Neuronal stem cell (in vitro differentiated cells): ENCODE measurements around the gene ENPP6.

Experiments used
- DNase-seq: peaks from one replicate; pipeline ENCODE4 v3.0.0-alpha.2; 2013; ENCODE audit warnings: low spot score
- H2AFZ ChIP-seq: one replicate; pipeline ENCODE4 v1.6.1; 2013; ENCODE audit warnings: mild to moderate bottlenecking, low read length, inconsistent platforms
- H2AK5ac ChIP-seq: 2 replicates; pipeline ENCODE4 v1.6.1; 2013; ENCODE audit warnings: low read depth, mild to moderate bottlenecking, inconsistent platforms, low read length, moderate library complexity, mixed read lengths
- H2BK120ac ChIP-seq: 2 replicates; pipeline ENCODE4 v1.6.1; 2013; ENCODE audit warnings: low read depth, mild to moderate bottlenecking, inconsistent platforms, low read length, moderate library complexity, mixed read lengths
- H2BK12ac ChIP-seq: one replicate; pipeline ENCODE4 v1.6.1; 2013; ENCODE audit warnings: low read length, inconsistent platforms
- H2BK15ac ChIP-seq: 2 replicates; pipeline ENCODE4 v1.6.1; 2013; ENCODE audit warnings: mild to moderate bottlenecking, low read length, inconsistent platforms, mixed read lengths
- H2BK5ac ChIP-seq: one replicate; pipeline ENCODE4 v1.6.1; 2013; ENCODE audit warnings: inconsistent platforms, mild to moderate bottlenecking, low read length, moderate library complexity
- H3K14ac ChIP-seq: one replicate; pipeline ENCODE4 v1.6.1; 2013; ENCODE audit warnings: low read length, inconsistent platforms
- H3K18ac ChIP-seq: 2 replicates; pipeline ENCODE4 v1.6.1; 2013; ENCODE audit warnings: low read length, inconsistent platforms
- H3K23ac ChIP-seq: 2 replicates; pipeline ENCODE4 v1.6.1; 2013; ENCODE audit warnings: low read depth, mild to moderate bottlenecking, mixed read lengths, low read length, inconsistent platforms; ENCODE audit not compliant: poor library complexity
- H3K27ac ChIP-seq: replicated peaks from 3 replicates; pipeline ENCODE4 v1.5.1; 2013; ENCODE audit warnings: low read length, inconsistent platforms
- H3K27me3 ChIP-seq, 3 experiments: 2 replicates each; pipeline ENCODE4 v1.6.1; 2013; ENCODE audit warnings: low read length in 3 of 3, mild to moderate bottlenecking in 2 of 3, inconsistent platforms in 1 of 3, low read depth in 1 of 3, mixed read lengths in 1 of 3, moderate library complexity in 1 of 3; ENCODE audit not compliant: control insufficient read depth in 3 of 3, insufficient read depth in 3 of 3
- H3K36me3 ChIP-seq, 2 donors: replicated peaks in 1 of 2; 2 replicates each; pipeline ENCODE4 v1.6.1; 2013; ENCODE audit warnings: low read length in 2 of 2; ENCODE audit not compliant: control insufficient read depth in 2 of 2, insufficient read depth in 2 of 2
- H3K4ac ChIP-seq: 2 replicates; pipeline ENCODE4 v1.6.1; 2013; ENCODE audit warnings: inconsistent platforms, mild to moderate bottlenecking, low read length, moderate library complexity
- H3K4me1 ChIP-seq, 2 donors: 1 replicate in 1 of 2; 2 replicates in 1 of 2; pipeline ENCODE4 v1.6.1; 2013; ENCODE audit warnings: low read length in 2 of 2, low read depth in 1 of 2; ENCODE audit not compliant: control insufficient read depth in 2 of 2, insufficient read depth in 1 of 2
- H3K4me2 ChIP-seq: one replicate; pipeline ENCODE4 v1.6.1; 2013; ENCODE audit warnings: mild to moderate bottlenecking, low read length, inconsistent platforms; ENCODE audit not compliant: insufficient read depth, poor library complexity, severe bottlenecking
- H3K4me3 ChIP-seq, 2 donors: 2 replicates each; pipeline ENCODE4 v1.5.1; 2013; ENCODE audit warnings: low read length in 2 of 2, mild to moderate bottlenecking in 2 of 2, inconsistent platforms in 1 of 2, moderate library complexity in 1 of 2
- H3K79me1 ChIP-seq: one replicate; pipeline ENCODE4 v1.6.1; 2013; ENCODE audit warnings: low read depth, mild to moderate bottlenecking, inconsistent platforms, low read length, moderate library complexity
- H3K9ac ChIP-seq: one replicate; pipeline ENCODE4 v1.6.1; 2013; ENCODE audit warnings: mild to moderate bottlenecking, low read depth, low read length, inconsistent platforms; ENCODE audit not compliant: poor library complexity
- H3K9me3 ChIP-seq, 2 donors: replicated peaks in 1 of 2; 2 replicates each; pipeline versions ENCODE3 to v1.6.1; 2013; ENCODE audit warnings: low read length in 2 of 2, mild to moderate bottlenecking in 2 of 2, inconsistent platforms in 1 of 2, low read depth in 1 of 2, mixed read lengths in 1 of 2, moderate library complexity in 1 of 2; ENCODE audit not compliant: control insufficient read depth in 2 of 2, insufficient read depth in 1 of 2
- H4K8ac ChIP-seq: one replicate; pipeline ENCODE4 v1.6.1; 2013; ENCODE audit warnings: low read depth, mild to moderate bottlenecking, inconsistent platforms, low read length, moderate library complexity
- H4K91ac ChIP-seq: one replicate; pipeline ENCODE4 v1.6.1; 2013; ENCODE audit warnings: low read length, low read depth, mild to moderate bottlenecking, inconsistent platforms; ENCODE audit not compliant: poor library complexity
- WGBS, 2 donors: extraction: QIAGEN DNeasy Blood & Tissue Kit; methylation state at CpG; one replicate each; pipeline ENCODE4 v1.1.7; 2013; ENCODE audit warnings: missing lambda C conversion rate in 2 of 2, mixed read lengths in 1 of 2; ENCODE audit not compliant: insufficient read length in 2 of 2, insufficient replicate concordance in 1 of 2; ENCODE audit errors: extremely low coverage in 2 of 2; 5-methylcytosine and 5-hydroxymethylcytosine counted together

ENPP6 gene

DNA sequence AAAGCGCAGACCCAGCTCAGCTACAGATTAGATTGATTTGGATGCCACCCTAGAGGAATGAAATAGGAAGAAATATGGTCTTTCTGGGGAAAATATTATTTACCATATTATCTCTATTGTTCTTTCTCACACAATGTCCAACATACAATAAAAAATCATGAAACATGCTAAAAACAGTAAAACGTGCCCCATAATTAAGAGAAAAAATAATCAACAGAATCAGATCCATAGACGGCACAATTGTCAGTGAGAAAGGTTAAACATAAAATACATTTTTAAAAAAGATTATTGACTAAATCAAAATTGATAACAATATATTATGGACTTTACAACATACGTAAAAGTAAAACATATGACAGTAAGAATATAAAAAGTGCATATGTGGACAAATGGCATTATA lies 90.9 kb downstream of the ENPP6 start:
- no peak for DNase-seq
- Histone ChIP-seq H3K18ac (no peak overlapping the region), H4K8ac (no peak overlapping the region), H3K9me3 (peaks cover 0 to 3% of the 10 kb centered on the region in 2 donors), H2BK12ac (no peak overlapping the region), H2BK120ac (no peak overlapping the region), H3K4me2 (no peak overlapping the region), H3K9ac (no peak overlapping the region), H3K23ac (no peak overlapping the region), H3K36me3 (no peaks in the 10 kb centered on the region), H2BK5ac (no peak overlapping the region), H3K27me3 (no peaks in the 10 kb centered on the region), H2BK15ac (no peak overlapping the region), H4K91ac (no peak overlapping the region), H3K14ac (no peak overlapping the region), H3K4ac (no peak overlapping the region), H3K4me3 (no peak overlapping the region), H3K4me1 (no peaks in the 10 kb centered on the region), H3K79me1 (no peaks in the 10 kb centered on the region), H3K27ac (no peak overlapping the region), H2AFZ (no peak overlapping the region), H2AK5ac (no peak overlapping the region)
- WGBS, 2 donors = no CpG with 5 or more reads among the region's 4 CpGs

DNA sequence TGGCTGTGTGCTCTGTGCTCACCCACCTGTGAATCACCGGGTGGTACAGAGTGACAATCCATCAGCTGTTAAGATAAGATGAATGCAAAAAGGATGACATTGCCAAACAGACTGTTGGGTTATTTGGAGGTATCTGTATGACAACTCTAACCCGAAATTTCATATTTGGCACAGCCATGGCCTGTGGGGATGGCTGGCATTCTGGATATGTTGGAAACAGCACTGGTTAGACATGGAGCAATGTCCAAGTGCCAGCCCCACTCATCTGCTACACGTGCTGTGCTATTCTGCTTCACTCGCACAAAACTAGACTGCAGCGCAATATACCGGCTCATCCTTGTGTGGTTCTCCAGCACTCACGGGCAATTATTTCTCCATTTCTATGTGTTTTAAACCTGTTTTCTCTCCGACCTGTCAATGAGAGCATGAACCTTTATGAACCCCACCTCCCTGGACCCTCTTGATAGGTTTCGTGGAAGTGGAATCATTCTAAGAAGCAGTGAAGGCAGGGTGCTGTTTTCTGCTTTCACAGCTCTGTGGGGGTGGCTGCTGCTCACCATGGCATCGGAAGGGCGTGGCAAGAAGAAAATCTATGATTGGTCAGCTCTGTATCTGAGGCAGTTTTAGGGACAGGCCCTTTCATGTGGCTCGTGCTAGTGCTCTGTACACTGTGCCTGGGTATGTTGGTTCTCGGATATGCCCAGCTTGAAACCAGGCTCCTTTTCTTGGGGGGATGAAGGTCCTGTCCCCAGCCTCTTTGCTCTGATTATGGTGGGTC lies 94.9 kb downstream of the ENPP6 start:
- Histone ChIP-seq H2BK5ac (no peak overlapping the region), H3K23ac (no peak overlapping the region), H3K18ac (no peak overlapping the region), H3K4me3 (no peak overlapping the region), H2AFZ (no peak overlapping the region), H2BK15ac (no peak overlapping the region), H2AK5ac (no peak overlapping the region), H3K4me2 (no peak overlapping the region), H2BK12ac (no peak overlapping the region), H4K8ac (no peak overlapping the region), H3K4ac (no peak overlapping the region), H4K91ac (no peak overlapping the region), H3K9ac (no peak overlapping the region), H3K27ac (no peak overlapping the region), H3K14ac (no peak overlapping the region), H3K79me1 (no peaks in the 10 kb centered on the region), H3K36me3 (no peaks in the 10 kb centered on the region), H3K9me3 (peaks cover 0 to 3% of the 10 kb centered on the region in 2 donors), H2BK120ac (no peak overlapping the region), H3K4me1 (peaks cover 0 to 2% of the 10 kb centered on the region in 2 donors), H3K27me3 (peaks cover 0 to 14% (median 0%) of the 10 kb centered on the region in 3 experiments)
- no CpG with 5 or more reads among the region's 13 CpGs for WGBS, 2 donors
- no peak for DNase-seq

DNA sequence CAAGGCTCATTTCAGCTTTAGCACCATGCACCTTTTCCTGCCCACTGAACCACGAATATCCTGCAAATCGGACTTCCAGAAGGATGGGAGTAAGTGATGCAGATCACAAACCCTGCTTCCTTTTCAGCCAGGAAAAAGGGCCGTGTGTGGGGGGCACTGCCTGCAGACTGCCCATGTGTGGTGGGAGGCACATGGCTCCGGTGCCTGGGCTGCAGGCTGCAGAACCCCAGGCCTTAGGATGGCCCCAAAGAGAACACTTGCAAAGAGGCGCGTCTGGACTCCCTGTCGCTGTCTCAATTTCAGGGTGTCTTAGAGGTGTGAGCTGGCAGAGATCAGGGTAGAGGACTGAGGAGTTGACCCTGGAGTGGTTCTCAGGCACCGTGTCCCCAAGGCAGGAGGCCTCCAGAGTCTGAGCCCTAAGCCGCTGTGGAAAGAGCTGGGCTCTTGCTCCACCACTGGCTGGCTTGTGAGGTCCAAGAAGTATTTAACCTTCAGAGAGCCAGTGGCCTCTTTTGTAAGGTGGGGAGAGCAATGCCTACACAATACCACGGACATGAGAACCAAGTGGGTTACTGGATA lies 97.0 kb downstream of the ENPP6 start:
- no peak overlapping the region for H3K4ac ChIP-seq
- H2BK120ac ChIP-seq = no peak overlapping the region
- H4K8ac ChIP-seq = peak overlapping the region; percentile 7
- H3K9me3 ChIP-seq = peaks cover 0 to 3% of the 10 kb centered on the region in 2 donors
- H3K9ac ChIP-seq = no peak overlapping the region
- no peaks in the 10 kb centered on the region for H3K79me1 ChIP-seq
- no peak overlapping the region for H3K4me2 ChIP-seq
- no peak overlapping the region for H2AFZ ChIP-seq
- no peak overlapping the region for H3K14ac ChIP-seq
- H3K27me3 ChIP-seq = peaks cover 0 to 19% (median 0%) of the 10 kb centered on the region in 3 experiments
- H4K91ac ChIP-seq = no peak overlapping the region
- no peak for DNase-seq
- H3K36me3 ChIP-seq = no peaks in the 10 kb centered on the region
- WGBS, 2 donors = no CpG with 5 or more reads among the region's 10 CpGs
- H2BK12ac ChIP-seq = no peak overlapping the region
- no peak overlapping the region for H3K18ac ChIP-seq
- H3K23ac ChIP-seq = no peak overlapping the region
- peaks cover 0 to 2% of the 10 kb centered on the region in 2 donors for H3K4me1 ChIP-seq
- no peak overlapping the region for H2BK5ac ChIP-seq
- H3K4me3 ChIP-seq = no peak overlapping the region
- H3K27ac ChIP-seq = no peak overlapping the region
- no peak overlapping the region for H2BK15ac ChIP-seq
- H2AK5ac ChIP-seq = no peak overlapping the region

DNA sequence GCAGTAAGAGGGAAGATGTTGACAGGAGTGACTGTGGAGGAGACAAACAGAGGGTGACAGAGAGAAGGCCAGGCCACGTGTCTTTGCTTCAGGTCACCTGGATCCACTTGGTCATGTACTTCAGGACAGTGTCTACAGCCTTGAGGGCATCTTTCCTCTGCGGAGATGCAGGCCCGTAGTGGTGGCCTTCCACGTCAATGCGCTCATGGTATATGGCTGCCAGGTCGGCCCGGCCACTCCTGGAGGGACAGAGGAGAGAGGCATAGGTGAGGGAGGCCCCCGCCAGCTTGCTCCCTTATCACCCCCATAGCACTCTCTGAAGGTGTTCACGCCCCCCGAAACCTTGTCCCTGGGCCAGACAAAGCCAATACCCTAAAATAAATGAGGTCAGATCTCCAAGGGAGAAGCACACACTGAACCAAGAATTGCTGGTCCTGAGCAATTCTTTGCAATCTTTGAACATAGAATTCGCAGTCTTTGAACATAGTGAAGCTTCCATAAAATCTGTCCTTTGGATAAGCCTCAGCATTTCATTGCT lies 99.9 kb downstream of the ENPP6 start:
- Histone ChIP-seq H3K14ac (no peak overlapping the region), H4K8ac (no peak overlapping the region), H3K18ac (no peak overlapping the region), H2BK15ac (no peak overlapping the region), H3K4me2 (no peak overlapping the region), H2BK12ac (no peak overlapping the region), H2AFZ (no peak overlapping the region), H3K79me1 (no peaks in the 10 kb centered on the region), H3K9me3 (no peaks in the 10 kb centered on the region), H3K27me3 (peaks cover 0 to 19% (median 0%) of the 10 kb centered on the region in 3 experiments), H3K27ac (no peak overlapping the region), H2AK5ac (no peak overlapping the region), H2BK5ac (no peak overlapping the region), H2BK120ac (no peak overlapping the region), H3K4me1 (peaks cover 0 to 2% of the 10 kb centered on the region in 2 donors), H3K9ac (peak overlapping the region; percentile 34), H3K36me3 (no peaks in the 10 kb centered on the region), H3K23ac (no peak overlapping the region), H3K4me3 (no peak overlapping the region), H3K4ac (no peak overlapping the region), H4K91ac (no peak overlapping the region)
- no peak for DNase-seq
- no CpG with 5 or more reads among the region's 11 CpGs for WGBS, 2 donors
